T-helper 17 cell (primary cell): ENCODE data around the gene USF1. TPM values are rescaled to one million over a fixed set of nuclear protein-coding genes. Genes with fewer than 3 reads are reported as not detected.

Source experiments
- ATAC-seq: fragments of 150-1000 bp; cut with Tn5 transposase; 2 replicates; pipeline ENCODE4 v1.10.0; 2021; ENCODE audit warnings: mild to moderate bottlenecking, moderate library complexity
- DNase-seq, 3 donors: peaks; one replicate each; pipeline versions ENCODE4 v3.0.0 to v3.0.0-alpha.2; 2020 to 2021
- H3K9me3 ChIP-seq: one replicate; pipeline ENCODE4 v1.7.0; 2013; ENCODE audit warnings: low read length, mild to moderate bottlenecking; ENCODE audit not compliant: control insufficient read depth, poor library complexity, severe bottlenecking
- H3K27ac Mint-ChIP-seq: one replicate; pipeline ENCODE4 v1.8.0; 2022; ENCODE audit warnings: mild to moderate bottlenecking, moderate library complexity, mixed read lengths
- H3K27me3 Mint-ChIP-seq: one replicate; pipeline ENCODE4 v1.8.0; 2022; ENCODE audit warnings: mixed read lengths
- H3K36me3 Mint-ChIP-seq: one replicate; pipeline ENCODE4 v1.8.0; 2022; ENCODE audit warnings: low read depth, mixed read lengths
- H3K4me1 Mint-ChIP-seq: one replicate; pipeline ENCODE4 v1.8.0; 2022; ENCODE audit warnings: mild to moderate bottlenecking, mixed read lengths
- H3K4me3 Mint-ChIP-seq: one replicate; pipeline ENCODE4 v1.8.0; 2022; ENCODE audit warnings: mild to moderate bottlenecking, moderate library complexity, mixed read lengths
- total RNA-seq, 4 donors: library from RNA in 2 of 4; stranded (reverse) in 2 of 4; gene quantifications; one replicate each; pipeline ENCODE4 v1.2.3 and lab custom pipeline; 2022 to 2026

The USF1 gene
- total RNA-seq, 2 donors from 2014 or later: 80.6 to 85.4 TPM

DNA sequence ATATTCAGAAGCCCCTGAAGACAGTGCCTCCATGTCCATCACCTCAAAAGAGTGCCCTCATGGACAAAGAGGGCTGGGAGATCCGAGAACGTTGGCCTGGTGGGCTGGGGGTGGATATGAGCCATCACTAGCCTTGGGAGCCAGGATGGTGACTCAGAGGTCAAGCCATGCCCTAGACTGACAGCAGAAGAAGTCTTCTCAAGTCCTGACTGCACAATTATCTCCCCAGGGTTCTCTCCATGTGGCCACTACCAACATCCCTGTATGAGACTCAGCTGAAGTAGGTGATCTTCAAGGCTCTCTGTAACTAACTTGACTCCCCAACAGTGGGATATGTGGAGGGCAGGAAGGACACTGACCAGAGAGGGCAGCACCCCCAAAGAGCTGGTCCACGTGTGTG is 7.1 kb upstream of the USF1 start:
- Mint-ChIP-seq H3K27me3 (no peaks in the 10 kb centered on the region), H3K4me3 (no peak overlapping the region), H3K27ac (peak overlapping the region; percentile 82), H3K4me1 (peaks cover 24% of the 10 kb centered on the region), H3K36me3 (peaks cover 14% of the 10 kb centered on the region)
- H3K9me3 ChIP-seq: no peaks in the 10 kb centered on the region
- ATAC-seq (no peak), DNase-seq (no peak)

DNA sequence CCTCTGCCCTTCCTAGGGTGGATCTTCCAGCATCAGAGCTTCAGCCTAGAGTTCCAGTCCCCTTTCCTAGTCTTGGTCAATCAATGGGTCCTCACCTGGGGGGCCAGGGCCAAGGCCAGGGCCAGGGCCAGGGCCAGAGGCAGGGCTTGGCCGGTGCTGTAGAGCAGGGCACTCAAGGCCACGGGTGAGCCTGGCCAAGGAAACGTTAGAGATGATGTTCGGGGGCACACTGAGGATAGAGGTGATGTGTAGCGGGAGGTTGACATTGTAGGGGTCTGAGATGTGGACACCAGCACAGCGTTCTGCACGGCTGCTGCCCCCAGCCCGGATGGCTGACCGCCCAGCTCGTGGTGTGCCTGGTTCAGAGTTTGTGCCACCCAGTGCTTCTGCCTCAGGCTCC is 5.4 kb upstream of the USF1 start:
- peaks cover 10% of the 10 kb centered on the region for H3K36me3 Mint-ChIP-seq
- H3K4me1 Mint-ChIP-seq: peaks cover 22% of the 10 kb centered on the region
- ATAC-seq (no peak), DNase-seq (no peak)
- no peaks in the 10 kb centered on the region for H3K9me3 ChIP-seq
- no peak overlapping the region for H3K27ac Mint-ChIP-seq
- no peak overlapping the region for H3K4me3 Mint-ChIP-seq
- H3K27me3 Mint-ChIP-seq: no peaks in the 10 kb centered on the region

DNA sequence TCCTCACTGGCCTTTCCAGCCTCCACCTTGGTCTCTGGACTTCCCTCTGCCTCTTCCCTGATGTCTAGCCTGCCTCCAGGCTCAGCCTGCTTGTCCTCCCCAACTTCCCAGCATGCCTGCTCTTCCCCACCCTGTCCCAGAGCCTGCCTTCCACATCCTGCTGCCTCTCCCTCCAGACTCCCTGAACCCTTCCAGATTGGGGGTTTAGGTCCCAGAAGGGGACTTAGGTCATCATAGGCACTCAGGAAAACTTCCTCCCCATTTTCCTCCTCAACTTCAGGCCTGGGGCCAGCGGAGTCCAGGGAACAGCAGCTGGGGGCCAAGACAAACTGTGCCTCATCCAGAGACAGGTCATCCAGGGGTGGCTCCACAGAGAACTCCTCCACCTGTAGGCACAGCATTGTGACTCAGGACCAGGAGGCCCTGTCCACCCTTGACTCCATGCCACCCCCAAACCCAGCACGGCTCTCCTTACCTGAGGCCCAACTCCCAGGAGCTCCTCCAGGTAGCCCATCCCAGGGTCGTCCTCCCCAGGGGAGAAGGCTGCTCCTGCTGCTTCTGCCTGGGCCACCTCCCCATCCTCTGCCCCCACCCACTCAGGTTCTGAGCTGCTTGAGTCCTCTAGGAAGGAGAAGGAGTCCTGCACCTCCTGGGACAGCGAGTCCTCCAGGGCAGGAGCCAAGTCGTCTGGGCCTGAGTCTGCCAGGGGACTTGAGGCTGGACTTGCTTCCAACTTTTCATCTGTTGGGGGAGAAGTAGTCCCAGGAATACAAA is 3.4 kb upstream of the USF1 start:
- peaks cover 15% of the 10 kb centered on the region for H3K36me3 Mint-ChIP-seq
- peaks cover 32% of the 10 kb centered on the region for H3K4me1 Mint-ChIP-seq
- no peaks in the 10 kb centered on the region for H3K9me3 ChIP-seq
- H3K27ac Mint-ChIP-seq: peak overlapping the region; percentile 98
- no peaks in the 10 kb centered on the region for H3K27me3 Mint-ChIP-seq
- DNase-seq: no peak
- no peak overlapping the region for H3K4me3 Mint-ChIP-seq
- ATAC-seq: no peak

DNA sequence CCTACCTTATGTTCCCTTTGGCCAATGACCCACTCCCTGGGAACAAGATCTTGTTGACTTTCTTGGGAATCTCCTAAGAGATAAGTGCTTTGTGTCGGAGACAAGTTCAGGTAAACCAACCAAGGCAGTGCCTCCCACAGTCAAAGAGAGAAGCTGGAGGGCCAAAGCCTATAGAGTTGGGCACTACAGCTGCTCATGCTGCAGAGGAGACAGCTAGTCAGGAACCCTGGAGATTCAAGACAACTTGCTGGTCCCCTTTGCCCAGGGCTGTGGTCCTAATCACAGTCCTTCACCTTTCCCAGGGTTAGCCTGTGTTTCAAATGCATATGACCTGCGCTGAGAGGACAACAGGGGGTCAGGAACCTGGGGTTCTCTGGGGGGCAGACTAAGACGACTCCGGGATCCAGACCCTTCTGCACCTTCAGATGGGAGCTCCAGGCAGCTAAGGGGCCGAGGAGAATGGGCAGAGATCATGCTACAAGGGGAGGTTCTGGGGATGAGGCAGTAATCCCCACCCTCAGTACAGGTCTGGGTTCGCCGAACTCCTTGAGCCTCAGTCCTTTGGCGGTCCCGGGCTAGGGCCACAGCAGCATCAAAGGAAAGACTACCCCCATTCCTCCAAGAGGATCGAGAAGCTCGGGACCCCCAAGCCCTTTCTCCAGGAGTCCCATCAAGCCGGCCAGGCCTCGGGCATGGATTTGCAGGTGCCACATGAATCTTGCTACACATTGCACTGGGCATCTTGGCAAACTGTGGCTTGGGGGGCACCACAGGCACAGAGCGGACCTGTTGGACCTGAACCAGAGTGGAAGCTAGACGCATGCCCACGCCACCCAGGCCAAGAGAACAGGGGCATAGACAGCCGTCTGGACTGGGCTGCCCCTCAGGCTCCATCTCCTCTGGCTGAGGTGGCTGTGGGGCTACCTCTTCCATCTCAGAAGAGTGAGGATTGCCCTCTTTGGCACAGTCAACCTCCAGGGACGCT is 2.0 kb upstream of the USF1 start:
- peaks cover 30% of the 10 kb centered on the region for H3K4me1 Mint-ChIP-seq
- H3K9me3 ChIP-seq: no peaks in the 10 kb centered on the region
- H3K36me3 Mint-ChIP-seq: peaks cover 13% of the 10 kb centered on the region
- peak overlapping the region; percentile 98 for H3K27ac Mint-ChIP-seq
- peak overlapping the region; percentile 4 for H3K4me3 Mint-ChIP-seq
- ATAC-seq: no peak
- H3K27me3 Mint-ChIP-seq: no peaks in the 10 kb centered on the region
- DNase-seq: no peak

DNA sequence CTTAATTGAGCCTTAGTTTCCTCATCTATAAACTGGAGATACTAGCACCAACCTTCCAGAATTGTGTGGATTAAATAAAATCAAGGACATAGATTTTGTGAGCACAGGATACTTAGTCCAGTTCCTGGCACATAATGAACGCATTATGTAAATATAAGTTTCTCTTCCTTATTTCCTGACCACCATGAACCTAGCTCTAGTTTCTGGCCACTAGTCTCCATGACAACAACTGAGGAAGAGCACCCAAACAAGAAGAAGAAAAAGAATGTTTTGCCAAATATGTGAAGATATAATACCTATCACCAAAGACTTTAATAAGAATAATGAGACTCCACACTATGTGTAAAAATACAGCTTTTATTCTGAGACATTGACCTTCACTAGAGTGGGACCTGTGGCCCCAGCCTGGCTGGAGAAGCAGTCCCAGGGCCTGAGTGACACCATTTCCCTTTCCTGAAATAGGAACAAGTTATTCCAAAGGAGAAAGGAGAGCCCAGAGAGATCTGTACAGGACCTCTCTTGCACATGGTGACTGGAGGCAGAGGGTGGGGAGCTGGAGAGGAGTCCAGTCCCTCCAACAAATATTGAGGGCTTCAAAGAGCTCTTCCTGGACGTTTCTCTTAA is 940 bp upstream of the USF1 start:
- DNase-seq (no peak), ATAC-seq (no peak)
- H3K4me1 Mint-ChIP-seq: peaks cover 33% of the 10 kb centered on the region
- H3K27me3 Mint-ChIP-seq: no peaks in the 10 kb centered on the region
- H3K36me3 Mint-ChIP-seq: peaks cover 10% of the 10 kb centered on the region
- H3K9me3 ChIP-seq: no peaks in the 10 kb centered on the region
- H3K27ac Mint-ChIP-seq: peak overlapping the region; percentile 98
- H3K4me3 Mint-ChIP-seq: peak overlapping the region; percentile 99

DNA sequence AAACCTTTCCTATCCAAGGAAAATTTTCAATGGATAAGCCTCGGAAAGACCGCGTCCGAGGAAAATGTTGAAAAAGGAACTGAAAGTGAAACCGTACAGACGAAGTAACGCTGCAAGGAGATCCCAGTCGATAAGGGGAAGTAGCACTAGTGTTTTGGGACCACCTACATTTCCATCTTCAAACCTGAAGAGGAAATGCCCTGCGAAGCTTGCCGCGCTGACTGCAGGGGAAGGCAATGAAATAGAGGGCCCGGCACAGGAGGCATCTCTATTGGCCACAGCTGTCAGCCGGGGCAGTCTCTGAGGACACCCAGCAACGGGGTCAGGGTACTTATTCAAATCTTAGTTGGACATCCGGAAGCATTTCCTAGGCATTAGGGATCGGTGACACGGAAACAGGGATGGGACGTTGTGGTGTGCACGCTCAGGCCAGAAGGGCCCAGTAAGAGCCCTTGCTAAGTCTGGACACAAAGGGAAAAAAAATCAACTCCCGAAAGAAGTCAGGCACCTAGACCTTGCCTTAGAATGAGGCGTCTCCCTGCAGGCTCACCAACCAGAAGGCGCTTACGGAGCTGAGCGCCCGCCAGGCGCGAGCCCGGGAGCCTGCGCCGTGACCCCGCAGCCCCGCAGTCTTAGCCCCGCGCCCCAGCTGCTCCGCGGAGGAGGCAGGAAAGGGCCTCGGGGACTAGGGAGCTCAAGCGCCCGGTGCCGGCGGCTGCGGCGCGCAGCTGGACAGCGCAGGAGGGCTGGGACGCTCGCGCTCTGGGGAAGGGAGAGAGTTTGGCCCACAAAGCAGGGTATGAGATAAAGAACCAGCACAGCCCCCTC is 655 bp downstream of the USF1 start:
- Mint-ChIP-seq H3K27me3 (no peaks in the 10 kb centered on the region), H3K36me3 (peaks cover 9% of the 10 kb centered on the region), H3K27ac (peak overlapping the region; percentile 98), H3K4me3 (peak overlapping the region; percentile 99), H3K4me1 (peaks cover 38% of the 10 kb centered on the region)
- no peaks in the 10 kb centered on the region for H3K9me3 ChIP-seq
- ATAC-seq: peak; percentile 50
- peak; percentile 27 to 39 (median 28) for DNase-seq

DNA sequence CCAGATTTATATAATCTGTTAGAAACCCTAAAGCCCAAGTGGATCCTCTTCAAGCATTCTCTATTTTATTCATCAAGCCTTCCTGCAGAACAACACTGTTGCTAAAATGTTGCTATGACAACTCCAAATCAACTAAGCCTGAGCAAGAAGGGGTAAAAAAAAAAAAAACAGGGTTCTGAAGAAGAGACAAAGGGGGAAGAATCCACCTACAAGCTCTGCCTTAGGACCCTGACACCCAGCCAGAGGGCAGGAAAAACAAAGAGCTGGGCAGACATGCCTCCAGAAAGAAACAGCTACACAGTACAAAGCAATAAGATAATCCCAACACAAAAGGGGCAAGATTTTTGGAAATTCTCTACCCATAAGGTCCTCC is 1.3 kb downstream of the USF1 start:
- no peaks in the 10 kb centered on the region for H3K9me3 ChIP-seq
- H3K27me3 Mint-ChIP-seq: no peaks in the 10 kb centered on the region
- peak overlapping the region; percentile 99 for H3K4me3 Mint-ChIP-seq
- peak overlapping the region; percentile 98 for H3K27ac Mint-ChIP-seq
- DNase-seq (no peak), ATAC-seq (peak; percentile 3)
- peaks cover 9% of the 10 kb centered on the region for H3K36me3 Mint-ChIP-seq
- peaks cover 41% of the 10 kb centered on the region for H3K4me1 Mint-ChIP-seq

DNA sequence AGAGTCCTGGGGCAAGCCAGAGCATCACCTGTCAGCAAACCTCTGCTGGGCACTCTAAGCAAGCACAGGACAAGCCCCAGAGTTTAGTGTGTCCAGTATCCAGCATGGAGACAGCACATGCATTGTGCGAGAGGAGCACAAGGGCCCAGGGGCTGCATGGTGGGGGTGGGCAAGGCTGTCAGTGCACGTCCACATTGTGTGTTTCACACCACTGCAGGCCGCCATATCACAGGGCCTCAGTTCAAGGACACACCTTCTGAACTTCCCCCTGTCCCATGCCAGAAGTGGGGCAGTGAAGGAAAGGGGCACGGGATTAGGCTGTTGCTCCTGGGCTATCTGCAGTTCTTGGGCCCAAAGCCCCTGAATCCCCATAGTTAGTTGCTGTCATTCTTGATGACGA is 6.2 kb downstream of the USF1 start:
- Mint-ChIP-seq H3K36me3 (peaks cover 3% of the 10 kb centered on the region), H3K27ac (peak overlapping the region; percentile 89), H3K27me3 (no peaks in the 10 kb centered on the region), H3K4me3 (peak overlapping the region; percentile 92), H3K4me1 (peaks cover 39% of the 10 kb centered on the region)
- ATAC-seq (no peak), DNase-seq (no peak)
- H3K9me3 ChIP-seq: no peaks in the 10 kb centered on the region

DNA sequence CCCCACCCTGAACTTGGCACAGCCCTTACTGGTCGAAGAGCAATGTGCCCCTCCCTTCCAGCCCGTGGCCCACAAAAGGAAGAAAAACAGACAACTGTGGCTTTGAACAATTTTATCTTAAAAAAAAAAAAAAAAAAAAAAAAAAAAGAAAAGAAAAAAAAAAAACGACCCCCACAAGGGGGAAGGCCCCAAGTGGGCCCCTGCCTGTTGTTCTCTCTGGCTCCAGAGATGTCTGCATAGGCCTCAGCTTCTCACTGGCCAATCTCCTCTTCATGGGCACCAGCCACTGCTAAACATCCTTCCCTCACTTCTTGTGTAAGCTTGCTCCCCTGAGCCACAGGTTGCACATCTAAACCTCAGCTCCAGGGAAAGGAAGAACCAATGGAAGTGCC is 6.6 kb downstream of the USF1 start:
- peak overlapping the region; percentile 92 for H3K4me3 Mint-ChIP-seq
- H3K27me3 Mint-ChIP-seq: no peaks in the 10 kb centered on the region
- ATAC-seq (no peak), DNase-seq (no peak)
- no peaks in the 10 kb centered on the region for H3K9me3 ChIP-seq
- H3K36me3 Mint-ChIP-seq: peaks cover 3% of the 10 kb centered on the region
- H3K27ac Mint-ChIP-seq: peak overlapping the region; percentile 89
- peaks cover 35% of the 10 kb centered on the region for H3K4me1 Mint-ChIP-seq

DNA sequence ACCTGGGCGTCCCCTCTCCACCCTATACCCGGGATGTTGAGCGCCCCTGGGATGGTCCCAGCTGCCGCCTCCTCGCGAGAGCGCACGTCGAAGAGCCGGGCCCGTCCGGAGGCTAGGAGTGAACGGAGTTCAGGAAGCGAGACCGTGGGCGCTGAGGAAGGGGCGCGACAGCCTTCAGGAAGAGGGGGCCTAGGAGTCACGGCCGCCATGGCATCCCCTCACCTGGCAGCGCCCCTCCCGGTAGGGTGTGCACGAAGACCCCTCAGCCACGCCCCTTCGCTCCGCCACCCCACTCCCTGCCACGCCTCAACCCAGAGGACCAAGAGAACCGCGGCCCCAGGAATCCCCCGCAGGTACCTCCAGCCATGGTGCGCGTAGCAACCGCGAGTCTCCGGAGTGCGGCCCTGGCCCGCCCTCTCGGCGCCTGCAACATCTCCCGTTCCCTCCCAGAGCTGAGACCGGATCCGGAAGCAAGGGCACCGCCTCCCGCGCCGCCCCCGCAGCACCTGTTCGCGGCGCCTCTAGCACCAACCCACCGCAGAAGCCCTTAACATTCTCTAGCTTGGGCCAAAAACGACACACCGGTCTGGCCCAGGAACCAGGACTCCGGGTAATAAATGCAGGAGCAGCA is 7.1 kb downstream of the USF1 start, which contains the start of gene TSTD1:
TSTD1 (minus strand) TSS at position 442 of the 631 bp plus-strand sequence; CDS start at position 367, 75 bp downstream.
- Mint-ChIP-seq H3K36me3 (peaks cover 3% of the 10 kb centered on the region), H3K4me3 (peak within 1 kb of the TSS; percentile 92), H3K27ac (peak within 1 kb of the TSS; percentile 89), H3K4me1 (peaks cover 34% of the 10 kb centered on the region), H3K27me3 (no peaks in the 10 kb centered on the region)
- H3K9me3 ChIP-seq: no peaks in the 10 kb centered on the region
- DNase-seq (peak; percentile 82 to 86 (median 85)), ATAC-seq (peak; percentile 93)

DNA sequence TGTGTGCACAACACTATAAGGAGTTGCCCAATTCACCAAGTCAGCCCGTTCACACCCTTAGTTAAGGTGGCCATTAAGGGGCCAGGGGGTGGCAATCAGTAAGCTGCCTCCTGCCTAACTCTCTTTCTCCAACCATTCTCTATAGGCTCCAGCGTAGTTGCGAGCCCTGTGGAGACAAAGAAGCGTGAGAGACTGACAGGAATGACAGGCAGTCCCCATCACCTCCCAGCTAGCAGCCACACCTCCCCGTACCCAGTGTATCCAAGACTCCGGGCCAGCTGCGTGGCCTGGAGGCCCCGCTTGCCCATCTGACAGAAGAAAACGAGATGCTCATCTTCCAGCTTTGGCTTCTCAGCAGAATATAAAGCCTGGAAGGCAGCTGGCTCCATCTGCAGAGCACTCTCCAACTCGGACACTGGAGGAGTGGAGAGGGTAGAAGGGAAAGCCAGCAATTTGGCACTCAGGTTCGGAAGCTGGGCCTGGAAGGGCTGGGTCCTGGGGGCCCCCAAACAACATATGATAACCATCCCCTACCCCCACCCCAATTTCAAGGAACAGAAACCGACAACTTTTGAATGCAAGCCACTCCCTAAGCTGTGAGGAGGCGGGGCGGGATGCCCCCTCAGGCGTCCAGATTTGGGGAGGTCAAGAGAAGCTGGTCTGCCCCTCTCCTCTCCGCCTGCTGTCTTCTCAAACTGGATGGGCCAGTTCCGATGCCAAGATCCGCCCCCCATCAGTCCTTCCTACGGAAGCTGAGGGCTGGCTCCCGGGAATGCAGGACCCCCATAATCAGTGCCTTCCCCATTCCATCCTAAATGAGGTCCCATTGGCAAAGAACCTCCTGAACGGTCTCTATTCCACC is 7.9 kb downstream of the USF1 start:
- H3K36me3 Mint-ChIP-seq: peaks cover 4% of the 10 kb centered on the region
- peaks cover 34% of the 10 kb centered on the region for H3K4me1 Mint-ChIP-seq
- H3K4me3 Mint-ChIP-seq: peak overlapping the region; percentile 92

More for the DNA sequence above, 7.9 kb downstream of the USF1 start:
- DNase-seq: no peak
- Mint-ChIP-seq H3K27me3 (no peaks in the 10 kb centered on the region), H3K27ac (peak overlapping the region; percentile 89)
- no peaks in the 10 kb centered on the region for H3K9me3 ChIP-seq
- ATAC-seq: no peak
